K562 (cell line): Measurements from ENCODE around the gene MINDY4. TPM values are rescaled to one million over a fixed set of nuclear protein-coding genes. Genes with fewer than 3 reads are reported as not detected.

ENCODE experiments used
- ATAC-seq: fragments of 200-7000 bp; cut with Tn5 transposase; 3 replicates; pipeline ENCODE4 v1.9.1; 2020; ENCODE audit warnings: moderate library complexity
- BruUV-seq: library from RNA; stranded (reverse); fragments of 400-500 nt; replicated peaks from 2 replicates; lab custom pipeline; 2021; lab: Mats Ljungman, UMichigan
- CTCF ChIA-PET: fragments of 300-600 bp; formaldehyde crosslinking; extraction: SDS; loops from one replicate; lab custom pipeline; 2021; ENCODE audit warnings: low intra/inter-chr PET ratio; lab: Yijun Ruan, JAX
- POLR2A ChIA-PET: fragments of 300-600, 350-650 bp; sonication (Branson Sonifier 250); formaldehyde crosslinking; extraction: SDS; loops from one replicate; lab custom pipeline; 2021; ENCODE audit warnings: antibody characterized with exemption, inconsistent platforms; lab: Yijun Ruan, JAX
- DNase-seq, 4 experiments: peaks; one replicate each; pipeline versions ENCODE4 v3.0.0 to v3.0.0-alpha.2; 2011 to 2018; ENCODE audit warnings: low spot score in 3 of 4, mixed read lengths in 3 of 4; ENCODE audit errors: extremely low read depth in 1 of 4
- FAIRE-seq: peaks from 2 replicates; lab custom pipeline; 2011; peaks lifted over from hg19 to GRCh38; lab: Jason Lieb, UNC
- H2AFZ ChIP-seq: 2 replicates; pipeline ENCODE4 v1.6.0; 2011; ENCODE audit warnings: low read depth, low read length, control low read depth, inconsistent platforms
- H3K27ac ChIP-seq: fragments of 200-600 bp; 3 replicates; pipeline ENCODE4 v1.8.0; 2011; ENCODE audit warnings: low read depth, mild to moderate bottlenecking, control low read depth, inconsistent platforms, low read length, moderate library complexity, mixed read lengths; ENCODE audit errors: extremely low read depth
- H3K27me3 ChIP-seq, 2 experiments: fragments of 300-600 bp in 1 of 2; 2 replicates in 1 of 2; 3 replicates in 1 of 2; pipeline versions ENCODE4 v1.6.0 to v1.8.0; 2011; ENCODE audit warnings: inconsistent platforms in 2 of 2, low read length in 2 of 2, mild to moderate bottlenecking in 1 of 2, mixed read lengths in 1 of 2, moderate library complexity in 1 of 2; ENCODE audit not compliant: control insufficient read depth in 2 of 2, insufficient read depth in 2 of 2
- H3K36me3 ChIP-seq: fragments of 300-600 bp; 3 replicates; pipeline ENCODE4 v1.8.0; 2011; ENCODE audit warnings: mild to moderate bottlenecking, low read length, inconsistent platforms; ENCODE audit not compliant: control insufficient read depth, insufficient read depth
- H3K4me1 ChIP-seq, 2 experiments: fragments of 200-600 bp in 1 of 2; replicated peaks in 1 of 2; 2 replicates in 1 of 2; 3 replicates in 1 of 2; pipeline versions ENCODE4 v1.5.1 to v1.8.0; 2011; ENCODE audit warnings: inconsistent platforms in 2 of 2, low read length in 2 of 2, mild to moderate bottlenecking in 1 of 2, mixed read lengths in 1 of 2, moderate library complexity in 1 of 2; ENCODE audit not compliant: control insufficient read depth in 2 of 2, insufficient read depth in 2 of 2
- H3K4me2 ChIP-seq: 2 replicates; pipeline ENCODE4 v1.6.1; 2011; ENCODE audit warnings: low read length, control low read depth, inconsistent platforms, mixed read lengths; ENCODE audit not compliant: insufficient read depth
- H3K4me3 ChIP-seq: fragments of 200-600 bp; sonication (generic), shearing (Covaris generic); 2 replicates; pipeline ENCODE4 v1.5.1; 2016; ENCODE audit warnings: control low read depth, inconsistent platforms
- H3K79me2 ChIP-seq: fragments of 200-600 bp; 3 replicates; pipeline ENCODE4 v1.8.0; 2011; ENCODE audit warnings: low read length, inconsistent platforms; ENCODE audit not compliant: control insufficient read depth, insufficient read depth
- H3K9ac ChIP-seq, 2 experiments: 2 replicates each; pipeline versions ENCODE4 v1.6.0 to v1.6.1; 2011; ENCODE audit warnings: low read depth in 2 of 2, low read length in 2 of 2, control low read depth in 1 of 2, inconsistent platforms in 1 of 2, mild to moderate bottlenecking in 1 of 2, mixed read lengths in 1 of 2; ENCODE audit not compliant: insufficient read depth in 1 of 2
- H3K9me1 ChIP-seq: one replicate; pipeline ENCODE4 v1.6.0; 2011; ENCODE audit warnings: inconsistent platforms, mild to moderate bottlenecking, low read length, moderate library complexity; ENCODE audit not compliant: control insufficient read depth, insufficient read depth
- H3K9me3 ChIP-seq: replicated peaks from 2 replicates; pipeline ENCODE4 v1.5.1; 2011; ENCODE audit warnings: low read depth, low read length, inconsistent platforms; ENCODE audit not compliant: control insufficient read depth, insufficient read depth
- H4K20me1 ChIP-seq: replicated peaks from 2 replicates; pipeline ENCODE4 v1.6.1; 2011; ENCODE audit warnings: low read length, inconsistent platforms, mixed read lengths; ENCODE audit not compliant: control insufficient read depth, insufficient read depth
- NCOR1 ChIP-seq: fragments of 450-650 bp; IDR thresholded peaks from 2 replicates; pipeline ENCODE4 v1.6.1; 2016; ENCODE audit warnings: mild to moderate bottlenecking, moderate library complexity
- SRSF9 ChIP-seq: fragments of 200-400 bp; formaldehyde crosslinking; IDR thresholded peaks from 2 replicates; pipeline ENCODE4 v1.6.1; 2017; ENCODE audit warnings: low read depth, low read length, borderline replicate concordance
- STAT5B ChIP-seq: fragments of 250-450 bp; sonication (Bioruptor Pico); IDR thresholded peaks from 2 replicates; pipeline ENCODE4 v1.8.0; 2021; ENCODE audit warnings: mild to moderate bottlenecking, inconsistent platforms
- U2AF1 ChIP-seq: fragments of 200-400 bp; formaldehyde crosslinking; optimal IDR thresholded peaks from 2 replicates; pipeline ENCODE3; 2017; ENCODE audit warnings: mild to moderate bottlenecking, low read depth, low read length, moderate library complexity
- WGBS: fragments of 100-300 bp; shearing (Covaris generic); methylation state at CpG from one replicate; pipeline ENCODE4 v1.1.6; 2016; ENCODE audit warnings: low coverage, mixed read lengths; ENCODE audit not compliant: insufficient coverage; ENCODE audit errors: missing lambda C conversion rate; 5-methylcytosine and 5-hydroxymethylcytosine counted together
- in situ Hi-C: fragments of 300-500 bp; cut with MboI; formaldehyde crosslinking; loops from 4 replicates; pipeline ENCODE4 v1.15.0; 2018; ENCODE audit warnings: inconsistent platforms, mixed read lengths
- intact Hi-C: fragments of 100-400 bp; cut with micrococcal nuclease; formaldehyde crosslinking; loops from 2 replicates; pipeline ENCODE4 v1.14.2; 2022
- polyA plus RNA-seq, 8 experiments: library from polyadenylated mRNA; depleted of rRNA in 4 of 8; stranded (reverse) in 5 of 8; unstranded in 3 of 8; fragments of >200 nt; fragmentation: Nextera tagmentation in 2 of 8; fragmentation: Illumina TruSeq in 1 of 8; extraction: Ambion mirVana in 2 of 8; extraction: Trizol in 1 of 8; gene quantifications; 2 replicates each; pipeline versions ENCODE4 v1.2.1 to v1.2.3, GENCODE V29; 2011 to 2014; ENCODE audit warnings: inconsistent platforms in 1 of 8, missing spikeins in 1 of 8
- total RNA-seq, 7 experiments: library from RNA; depleted of rRNA in 6 of 7; stranded (reverse); fragments of >200 nt in 6 of 7; fragmentation: Illumina TruSeq in 2 of 7; extraction: Trizol in 2 of 7; gene quantifications; 2 replicates each; pipeline versions ENCODE4 v1.2.1 to v1.2.3, GENCODE V29; 2011 to 2021; ENCODE audit warnings: low replicate concordance in 1 of 7
- TF ChIP-seq, protein P1 (sequence below): fragments of 250-450 bp; sonication (Bioruptor Pico); IDR thresholded peaks from 2 replicates; pipeline ENCODE4 v1.4.0; 2020; ENCODE audit warnings: borderline replicate concordance

The MINDY4 gene
- total and polyA plus RNA-seq, 9 of the 15 experiments (the other 6 are each of a cell fraction or from before 2014, with no cell fraction given): 2.1 to 16.7 (median 11.0) TPM

DNA sequence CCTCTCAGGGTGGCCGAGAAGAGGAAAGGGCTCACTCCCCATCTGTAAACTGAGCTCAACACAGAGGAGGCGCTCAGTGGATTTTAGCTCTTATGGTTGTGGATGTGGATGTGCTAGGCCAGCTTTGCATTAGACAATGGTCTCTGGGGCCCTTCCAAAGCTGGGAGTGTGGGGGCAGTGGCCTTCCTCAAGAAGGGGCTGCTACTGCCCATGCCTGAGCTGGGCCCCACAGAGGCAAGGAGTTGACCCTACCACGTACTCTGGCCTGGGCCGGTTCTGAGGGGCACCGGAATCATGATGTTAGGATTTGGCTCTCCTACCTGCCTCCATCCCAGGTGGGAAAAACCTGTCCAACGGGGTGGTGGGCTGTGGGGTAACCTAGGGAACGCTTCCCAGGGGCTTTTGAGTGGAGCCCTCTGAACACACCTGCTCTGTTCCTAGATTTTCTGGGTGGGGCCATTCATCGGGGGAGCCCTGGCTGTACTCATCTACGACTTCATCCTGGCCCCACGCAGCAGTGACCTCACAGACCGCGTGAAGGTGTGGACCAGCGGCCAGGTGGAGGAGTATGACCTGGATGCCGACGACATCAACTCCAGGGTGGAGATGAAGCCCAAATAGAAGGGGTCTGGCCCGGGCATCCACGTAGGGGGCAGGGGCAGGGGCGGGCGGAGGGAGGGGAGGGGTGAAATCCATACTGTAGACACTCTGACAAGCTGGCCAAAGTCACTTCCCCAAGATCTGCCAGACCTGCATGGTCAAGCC lies 152.0 kb downstream of the MINDY4 start:
- in situ Hi-C loops (no loop called here), intact Hi-C loops (no loop called here)
- Histone ChIP-seq H3K4me3 (no peak overlapping the region), H3K9me3 (no peaks in the 10 kb centered on the region), H4K20me1 (no peaks in the 10 kb centered on the region), H3K27me3 (no peaks in the 10 kb centered on the region), H3K4me2 (no peak overlapping the region), H3K9ac (no peak overlapping the region), H3K4me1 (peaks cover 40 to 43% of the 10 kb centered on the region in 2 experiments; a peak in 4 of 5 replicates), H3K79me2 (no peaks in the 10 kb centered on the region), H3K9me1 (peaks cover 10% of the 10 kb centered on the region), H3K36me3 (no peaks in the 10 kb centered on the region), H2AFZ (no peak overlapping the region), H3K27ac (no peak overlapping the region)
- BruUV-seq: no TSS peak
- TF ChIP-seq, protein P1, sequence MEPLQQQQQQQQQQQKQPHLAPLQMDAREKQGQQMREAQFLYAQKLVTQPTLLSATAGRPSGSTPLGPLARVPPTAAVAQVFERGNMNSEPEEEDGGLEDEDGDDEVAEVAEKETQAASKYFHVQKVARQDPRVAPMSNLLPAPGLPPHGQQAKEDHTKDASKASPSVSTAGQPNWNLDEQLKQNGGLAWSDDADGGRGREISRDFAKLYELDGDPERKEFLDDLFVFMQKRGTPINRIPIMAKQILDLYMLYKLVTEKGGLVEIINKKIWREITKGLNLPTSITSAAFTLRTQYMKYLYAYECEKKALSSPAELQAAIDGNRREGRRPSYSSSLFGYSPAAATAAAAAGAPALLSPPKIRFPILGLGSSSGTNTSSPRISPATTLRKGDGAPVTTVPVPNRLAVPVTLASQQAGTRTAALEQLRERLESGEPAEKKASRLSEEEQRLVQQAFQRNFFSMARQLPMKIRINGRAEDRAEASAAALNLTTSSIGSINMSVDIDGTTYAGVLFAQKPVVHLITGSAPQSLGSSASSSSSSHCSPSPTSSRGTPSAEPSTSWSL (CRISPR knock-in tag): no peak
- no peak for TF ChIP-seq SRSF9
- TF ChIP-seq NCOR1: no peak
- no peak for TF ChIP-seq STAT5B (CRISPR knock-in tag)
- no peak for TF ChIP-seq U2AF1
- FAIRE-seq (no peak), DNase-seq (no peak), ATAC-seq (no peak)
- POLR2A ChIA-PET: interaction anchor here (0.6 kb wide), 1 partner anchor 702 kb away, joined by 3 read pairs; no protein-coding TSS in a partner anchor
- CTCF ChIA-PET: no interaction called here
- 86% methylated on average over 14 of the region's 19 CpGs for WGBS
